Vagina (tissue), 2 donors: ENCODE measurements around the gene MTPN.

Source experiments
- CTCF ChIP-seq, 3 experiments: fragments of 450-650 bp in 2 of 3; fragments of 200-600 bp in 1 of 3; sonication (generic) in 1 of 3; IDR thresholded peaks; one replicate each; pipeline ENCODE4 v1.5.1; 2017 to 2019; ENCODE audit warnings: antibody characterized with exemption in 3 of 3, mild to moderate bottlenecking in 2 of 3, moderate library complexity in 2 of 3
- POLR2A ChIP-seq, 2 donors: fragments of 450-650 bp; IDR thresholded peaks; one replicate each; pipeline ENCODE4 v1.6.1; 2017; ENCODE audit warnings: antibody characterized with exemption in 2 of 2, mild to moderate bottlenecking in 2 of 2, moderate library complexity in 2 of 2
- POLR2AphosphoS5 ChIP-seq, 2 donors: sonication (generic); formaldehyde crosslinking; IDR thresholded peaks; one replicate each; pipeline ENCODE4 v1.9.0; 2017; ENCODE audit warnings: antibody characterized with exemption in 2 of 2, mild to moderate bottlenecking in 2 of 2, low read depth in 1 of 2; ENCODE audit not compliant: insufficient read depth in 1 of 2

- TF ChIP-seq POLR2AphosphoS5 (IDR thresholded peaks at IDR 0.05; ENCODE audit: insufficient read depth in 1 of 2, low read depth in 1 of 2), result no peak
- TF ChIP-seq CTCF (IDR thresholded peaks at IDR 0.05), result no peak
- no peak for TF ChIP-seq POLR2A (IDR thresholded peaks at IDR 0.05)
Observed at GRCh38 chr7:135979471-135980011, 2.4 kb upstream of the MTPN start.
